ENCODE results near the gene RPN2. TPM values are rescaled to one million over a fixed set of nuclear protein-coding genes. Genes with fewer than 3 reads are reported as not detected.

RPN2 gene
- total and polyA plus RNA-seq, 2 of the 13 experiments (the other 11 are each of a cell fraction or from before 2014, with no cell fraction given): 587 to 1,818 TPM

- TF ChIP-seq FUBP1 (CRISPR knock-in tag; IDR thresholded peaks at IDR 0.05; ENCODE audit: borderline replicate concordance) (no peak), ZFX (CRISPR knock-in tag; IDR thresholded peaks at IDR 0.05; ENCODE audit: low read depth) (peak; percentile 0; the same call in 1 of the 2 replicates), ZNF790 (CRISPR knock-in tag; IDR thresholded peaks at IDR 0.05; ENCODE audit: borderline replicate concordance) (0 out of 2 replicates have a peak, but pooled peaks have one; percentile 46), ZNF337 (CRISPR knock-in tag; IDR thresholded peaks at IDR 0.05; ENCODE audit: borderline replicate concordance, low read depth) (no peak), GFI1 (CRISPR knock-in tag; IDR thresholded peaks at IDR 0.05; ENCODE audit: borderline replicate concordance) (peak; percentile 52; the same call in 1 of the 2 replicates), RAD21 (CRISPR knock-in tag; IDR thresholded peaks at IDR 0.05) (peak; percentile 34; the same call in 1 of the 2 replicates), SSRP1 (CRISPR knock-in tag; IDR thresholded peaks at IDR 0.05) (no peak), NR2F6 (IDR thresholded peaks at IDR 0.05) (no peak), NR2F6 (CRISPR knock-in tag; IDR thresholded peaks at IDR 0.05) (0 out of 2 replicates have a peak, but pooled peaks have one; percentile 35), HNRNPUL1 (IDR thresholded peaks at IDR 0.05; ENCODE audit: low read depth, low read length) (no peak), PRDM15 (CRISPR knock-in tag; IDR thresholded peaks at IDR 0.05) (no peak), ZNF788 (CRISPR knock-in tag; IDR thresholded peaks at IDR 0.05; ENCODE audit: borderline replicate concordance) (0 out of 2 replicates have a peak, but pooled peaks have one; percentile 60), SMAD1 (CRISPR knock-in tag; IDR thresholded peaks at IDR 0.05; ENCODE audit: borderline replicate concordance, low read depth) (no peak), DRAP1 (CRISPR knock-in tag; IDR thresholded peaks at IDR 0.05) (no peak), HOXA3 (CRISPR knock-in tag; IDR thresholded peaks at IDR 0.05) (no peak), ZFP91 (CRISPR knock-in tag; IDR thresholded peaks at IDR 0.05; ENCODE audit: borderline replicate concordance) (peak; percentile 25; the same call in 1 of the 2 replicates), HMGXB4 (CRISPR knock-in tag; IDR thresholded peaks at IDR 0.05; ENCODE audit: borderline replicate concordance in 1 of 2, low read depth in 1 of 2) (peak in 1 of 2 experiments; percentile 49; a peak in 1 of 4 replicates)
These were observed 97.5 kb downstream of the RPN2 start (continued) for GRCh38 chr20:37276494-37277252.

Data from HepG2 (cell line).